Measurements from ENCODE around the gene LPAR5.

The LPAR5 gene

GRCh38 chr12:6635375-6635855 is 344 bp downstream of the LPAR5 start:
- ChIA-PET POLR2A (interaction anchor here (0.8 to 1.3 kb wide), 3 partner anchors 8 to 54 kb away, joined by 3 to 6 read pairs (median 4); partner anchors contain the start of gene ZNF384), CTCF (interaction anchor here (0.6 to 1.0 kb wide), 3 partner anchors 63 to 1944 kb away, joined by 3 read pairs; no protein-coding TSS in a partner anchor)
- DNase-seq (ENCODE audit: extremely low spot score), result no peak
- TF ChIP-seq SP1 (IDR thresholded peaks at IDR 0.05) (no peak), L3MBTL2 (conservative IDR thresholded peaks at IDR 0.05) (no peak), FOXA1 (IDR thresholded peaks at IDR 0.05) (no peak), HDGF (IDR thresholded peaks at IDR 0.05; ENCODE audit: borderline replicate concordance) (no peak), ARNT (IDR thresholded peaks at IDR 0.05) (no peak)

- ChIA-PET POLR2A (interaction anchor here (0.6 to 0.8 kb wide), 2 partner anchors 74 to 98 kb away, joined by 3 to 4 read pairs; no protein-coding TSS in a partner anchor), CTCF (interaction anchor here (1.3 to 1.4 kb wide), 2 partner anchors 11 to 52 kb away, joined by 3 to 4 read pairs; no protein-coding TSS in a partner anchor)
- TF ChIP-seq FOXM1 (IDR thresholded peaks at IDR 0.05; ENCODE audit: borderline replicate concordance) (no peak), FOXA1 (IDR thresholded peaks at IDR 0.05) (no peak)
- no peak for DNase-seq (ENCODE audit: extremely low spot score)
Measured at GRCh38 chr12:6632026-6632983, 3.5 kb downstream of the LPAR5 start.

- POLR2A ChIA-PET, result interaction anchor here (0.8 kb wide), 1 partner anchor 98 kb away, joined by 4 read pairs; no protein-coding TSS in a partner anchor
- TF ChIP-seq FOXK2 (IDR thresholded peaks at IDR 0.05) (no peak), ELF4 (IDR thresholded peaks at IDR 0.05) (no peak), TARDBP (IDR thresholded peaks at IDR 0.05) (no peak), HDGF (IDR thresholded peaks at IDR 0.05; ENCODE audit: borderline replicate concordance) (no peak), CTBP1 (IDR thresholded peaks at IDR 0.05; ENCODE audit: borderline replicate concordance) (no peak), ZNF384 (IDR thresholded peaks at IDR 0.05) (no peak), FOXM1 (IDR thresholded peaks at IDR 0.05; ENCODE audit: borderline replicate concordance) (no peak), L3MBTL2 (conservative IDR thresholded peaks at IDR 0.05) (no peak), LEF1 (IDR thresholded peaks at IDR 0.05; ENCODE audit: borderline replicate concordance) (no peak), NFRKB (IDR thresholded peaks at IDR 0.05) (no peak), FOXA1 (IDR thresholded peaks at IDR 0.05) (no peak), PKNOX1 (IDR thresholded peaks at IDR 0.05) (no peak), BHLHE40 (IDR thresholded peaks at IDR 0.05; ENCODE audit: borderline replicate concordance) (no peak), ARNT (IDR thresholded peaks at IDR 0.05) (no peak), SP1 (IDR thresholded peaks at IDR 0.05) (no peak), SUZ12 (IDR thresholded peaks at IDR 0.05) (no peak)
- no peak for DNase-seq (ENCODE audit: extremely low spot score)
- CTCF ChIA-PET, result interaction anchor here (1.3 to 1.4 kb wide), 2 partner anchors 10 to 53 kb away, joined by 3 to 4 read pairs; no protein-coding TSS in a partner anchor
Measured at GRCh38 chr12:6631549-6631961, 4.2 kb downstream of the LPAR5 start.

- POLR2A ChIA-PET, result no interaction called here
- DNase-seq (ENCODE audit: extremely low spot score), result no peak
- CTCF ChIA-PET, result interaction anchor here (1.3 kb wide), 1 partner anchor 54 kb away, joined by 3 read pairs; no protein-coding TSS in a partner anchor
- TF ChIP-seq FOXA1 (IDR thresholded peaks at IDR 0.05) (no peak), FOXK2 (IDR thresholded peaks at IDR 0.05) (no peak), LEF1 (IDR thresholded peaks at IDR 0.05; ENCODE audit: borderline replicate concordance) (no peak), PKNOX1 (IDR thresholded peaks at IDR 0.05) (no peak), NFRKB (IDR thresholded peaks at IDR 0.05) (no peak), CTBP1 (IDR thresholded peaks at IDR 0.05; ENCODE audit: borderline replicate concordance) (no peak), SP1 (IDR thresholded peaks at IDR 0.05) (no peak), HDGF (IDR thresholded peaks at IDR 0.05; ENCODE audit: borderline replicate concordance) (no peak), TARDBP (IDR thresholded peaks at IDR 0.05) (no peak), ZNF384 (IDR thresholded peaks at IDR 0.05) (no peak), BHLHE40 (IDR thresholded peaks at IDR 0.05; ENCODE audit: borderline replicate concordance) (no peak), SUZ12 (IDR thresholded peaks at IDR 0.05) (no peak), ELF4 (IDR thresholded peaks at IDR 0.05) (no peak), FOXM1 (IDR thresholded peaks at IDR 0.05; ENCODE audit: borderline replicate concordance) (no peak)
Measured at GRCh38 chr12:6630736-6631135, 5.0 kb downstream of the LPAR5 start.

GRCh38 chr12:6627616-6628015 is 8.1 kb downstream of the LPAR5 start:
- ChIA-PET CTCF (interaction anchor here (0.9 kb wide), 1 partner anchor 57 kb away, joined by 4 read pairs; no protein-coding TSS in a partner anchor), POLR2A (interaction anchor here (0.7 to 1.6 kb wide), 6 partner anchors 8 to 96 kb away, joined by 4 to 7 read pairs (median 4); partner anchors contain the start of genes COPS7A, LPAR5 and ZNF384)
- TF ChIP-seq ELF4 (IDR thresholded peaks at IDR 0.05) (no peak), ZNF384 (IDR thresholded peaks at IDR 0.05) (peak; percentile 49; the same call in 1 of the 2 replicates)
- peak; percentile 50 for DNase-seq (ENCODE audit: extremely low spot score)

- CTCF ChIA-PET, result no interaction called here
- DNase-seq (ENCODE audit: extremely low spot score), result no peak
- POLR2A ChIA-PET, result interaction anchor here (1.3 to 1.6 kb wide), 3 partner anchors 13 to 97 kb away, joined by 4 to 7 read pairs (median 6); partner anchors contain the start of genes COPS7A and ZNF384
- TF ChIP-seq ARNT (IDR thresholded peaks at IDR 0.05) (no peak), HDGF (IDR thresholded peaks at IDR 0.05; ENCODE audit: borderline replicate concordance) (no peak), TARDBP (IDR thresholded peaks at IDR 0.05) (no peak), BHLHE40 (IDR thresholded peaks at IDR 0.05; ENCODE audit: borderline replicate concordance) (no peak), FOXK2 (IDR thresholded peaks at IDR 0.05) (no peak), FOXM1 (IDR thresholded peaks at IDR 0.05; ENCODE audit: borderline replicate concordance) (no peak)
Measured at GRCh38 chr12:6626654-6627283, 9.0 kb downstream of the LPAR5 start.

Data from HEK293T (cell line).